Liver (tissue), 9 donors: ENCODE results near the gene PLIN3. TPM values are rescaled to one million over a fixed set of nuclear protein-coding genes. Genes with fewer than 3 reads are reported as not detected.
"Not testable (repeated sequence)": the region's sequence is repeated elsewhere in the genome, so short reads cannot be mapped to it uniquely, and the experiment has no call there.

Experiments used
- DNase-seq: peaks from one replicate; pipeline ENCODE4 v3.0.0-alpha.2; 2017; ENCODE audit warnings: low spot score
- H3K27ac ChIP-seq, 2 donors: one replicate each; pipeline ENCODE4 v1.7.0; 2013; ENCODE audit warnings: inconsistent platforms in 2 of 2, low read length in 2 of 2, control low read depth in 1 of 2, low read depth in 1 of 2, mild to moderate bottlenecking in 1 of 2
- H3K27me3 ChIP-seq, 4 donors: one replicate each; pipeline versions ENCODE4 v1.6.1 to v1.7.0; 2013; ENCODE audit warnings: low read length in 3 of 4, inconsistent platforms in 1 of 4, mild to moderate bottlenecking in 1 of 4, moderate library complexity in 1 of 4; ENCODE audit not compliant: control insufficient read depth in 4 of 4, insufficient read depth in 4 of 4
- H3K36me3 ChIP-seq, 4 donors: one replicate each; pipeline versions ENCODE4 v1.6.1 to v1.7.0; 2013; ENCODE audit warnings: low read length in 3 of 4, mild to moderate bottlenecking in 3 of 4, low read depth in 1 of 4, moderate library complexity in 1 of 4; ENCODE audit not compliant: control insufficient read depth in 4 of 4, insufficient read depth in 3 of 4
- H3K4me1 ChIP-seq, 4 donors: one replicate each; pipeline versions ENCODE4 v1.6.1 to v1.7.0; 2013; ENCODE audit warnings: low read length in 3 of 4, mild to moderate bottlenecking in 3 of 4, moderate library complexity in 1 of 4; ENCODE audit not compliant: control insufficient read depth in 4 of 4, insufficient read depth in 4 of 4
- H3K4me3 ChIP-seq, 3 donors: one replicate each; pipeline versions ENCODE4 v1.6.1 to v1.7.0; 2013; ENCODE audit warnings: low read length in 3 of 3, control low read depth in 1 of 3, low read depth in 1 of 3, mild to moderate bottlenecking in 1 of 3
- H3K9ac ChIP-seq, 2 donors: one replicate each; pipeline ENCODE4 v1.7.0; 2013; ENCODE audit warnings: low read length in 2 of 2, mild to moderate bottlenecking in 2 of 2, moderate library complexity in 2 of 2, control low read depth in 1 of 2, low read depth in 1 of 2
- H3K9me3 ChIP-seq, 4 donors: one replicate each; pipeline versions ENCODE4 v1.6.1 to v1.7.0; 2013; ENCODE audit warnings: low read length in 3 of 4; ENCODE audit not compliant: control insufficient read depth in 4 of 4
- CTCF ChIP-seq: fragments of 150-350 bp; IDR thresholded peaks from 2 replicates; pipeline ENCODE4 v1.5.1; 2017; ENCODE audit warnings: improper control_type of control experiment, low read depth, low read length; ENCODE audit not compliant: missing input control
- EGR1 ChIP-seq, 2 donors: IDR thresholded peaks; 2 replicates each; pipeline ENCODE4 v1.6.1; 2016 to 2018; ENCODE audit warnings: antibody characterized with exemption in 2 of 2, low read depth in 2 of 2
- FOXA1 ChIP-seq: IDR thresholded peaks from 2 replicates; pipeline ENCODE4 v1.6.1; 2016; ENCODE audit warnings: antibody characterized with exemption
- FOXA2 ChIP-seq: IDR thresholded peaks from 2 replicates; pipeline ENCODE4 v1.6.1; 2016; ENCODE audit warnings: antibody characterized with exemption
- GABPA ChIP-seq, 2 donors: IDR thresholded peaks in 1 of 2; conservative IDR thresholded peaks in 1 of 2; 2 replicates each; pipeline ENCODE4 v1.6.1; 2016; ENCODE audit warnings: antibody characterized with exemption in 2 of 2, mild to moderate bottlenecking in 1 of 2, moderate library complexity in 1 of 2
- HNF4A ChIP-seq, 2 donors: conservative IDR thresholded peaks; 2 replicates each; pipeline ENCODE4 v1.6.1; 2016; ENCODE audit warnings: antibody characterized with exemption in 2 of 2, mild to moderate bottlenecking in 2 of 2
- HNF4G ChIP-seq: IDR thresholded peaks from 2 replicates; pipeline ENCODE4 v1.6.1; 2016; ENCODE audit warnings: antibody characterized with exemption
- JUND ChIP-seq, 2 donors: IDR thresholded peaks; 2 replicates each; pipeline ENCODE4 v1.6.1; 2016; ENCODE audit warnings: antibody characterized with exemption in 2 of 2
- NR2F2 ChIP-seq: IDR thresholded peaks from 2 replicates; pipeline ENCODE4 v1.6.1; 2016; ENCODE audit warnings: antibody characterized with exemption
- RAD21 ChIP-seq, 2 donors: IDR thresholded peaks; 2 replicates each; pipeline ENCODE4 v1.6.1; 2016; ENCODE audit warnings: antibody characterized with exemption in 2 of 2, mild to moderate bottlenecking in 2 of 2
- RXRA ChIP-seq, 2 donors: IDR thresholded peaks; 2 replicates each; pipeline ENCODE4 v1.6.1; 2017 to 2018; ENCODE audit warnings: antibody characterized with exemption in 2 of 2, mild to moderate bottlenecking in 1 of 2
- SP1 ChIP-seq: IDR thresholded peaks from 2 replicates; pipeline ENCODE4 v1.6.1; 2018; ENCODE audit warnings: antibody characterized with exemption, mild to moderate bottlenecking
- TAF1 ChIP-seq: conservative IDR thresholded peaks from 2 replicates; pipeline ENCODE4 v1.6.1; 2016; ENCODE audit warnings: antibody characterized with exemption, mild to moderate bottlenecking
- YY1 ChIP-seq: IDR thresholded peaks from 2 replicates; pipeline ENCODE4 v1.6.1; 2016; ENCODE audit warnings: antibody characterized with exemption, mild to moderate bottlenecking
- WGBS: extraction: QIAGEN DNeasy Blood & Tissue Kit; methylation state at CpG from one replicate; pipeline ENCODE4 v1.1.7; 2013; 5-methylcytosine and 5-hydroxymethylcytosine counted together
- polyA plus RNA-seq, 2 donors: library from polyadenylated mRNA; stranded (reverse) in 1 of 2; unstranded in 1 of 2; fragments of 200-250 nt in 1 of 2; fragments of >200 nt in 1 of 2; fragmentation: Nextera tagmentation in 1 of 2; extraction: Ambion mirVana in 1 of 2; gene quantifications; one replicate each; pipeline versions ENCODE4 v1.2.1 to v1.2.3, GENCODE V29; 2013 to 2015
- total RNA-seq, 2 donors: library from RNA; depleted of rRNA; stranded (reverse); fragments of >200 nt; gene quantifications; one replicate each; pipeline ENCODE4 v1.2.3, GENCODE V29; 2014
- TF ChIP-seq, protein P1 (sequence below): IDR thresholded peaks from 2 replicates; pipeline ENCODE4 v1.6.1; 2016; ENCODE audit warnings: antibody characterized with exemption
- TF ChIP-seq, protein P2 (sequence below): IDR thresholded peaks from 2 replicates; pipeline ENCODE4 v1.6.1; 2016; ENCODE audit warnings: antibody characterized with exemption
- TF ChIP-seq, protein P3 (sequence below): IDR thresholded peaks from 2 replicates; pipeline ENCODE4 v1.6.1; 2016; ENCODE audit warnings: antibody characterized with exemption, mild to moderate bottlenecking
- TF ChIP-seq, protein P4 (sequence below): IDR thresholded peaks from 2 replicates; pipeline ENCODE4 v1.6.1; 2016; ENCODE audit warnings: antibody characterized with exemption
- donor health status: healthy.
- donor health status: healthy.
- donor health status: healthy.
- donor health status: healthy.
- donor health status: healthy.

Gene PLIN3
- total and polyA plus RNA-seq, 4 donors: 16.9 to 30.2 (median 20.7) TPM

- H3K4me3 ChIP-seq, H3K9ac ChIP-seq, H3K4me1 ChIP-seq, DNase-seq, H3K9me3 ChIP-seq, H3K27me3 ChIP-seq: not testable (repeated sequence)
- Histone ChIP-seq H3K27ac (peak overlapping the region in 1 of 2 donors; percentile 25), H3K36me3 (peaks cover 2 to 12% (median 3%) of the 10 kb centered on the region in 4 donors)
- WGBS: 96% methylated on average over 7 of the region's 7 CpGs
Measured at GRCh38 chr19:4822354-4822753, 45.1 kb downstream of the PLIN3 start.

DNA sequence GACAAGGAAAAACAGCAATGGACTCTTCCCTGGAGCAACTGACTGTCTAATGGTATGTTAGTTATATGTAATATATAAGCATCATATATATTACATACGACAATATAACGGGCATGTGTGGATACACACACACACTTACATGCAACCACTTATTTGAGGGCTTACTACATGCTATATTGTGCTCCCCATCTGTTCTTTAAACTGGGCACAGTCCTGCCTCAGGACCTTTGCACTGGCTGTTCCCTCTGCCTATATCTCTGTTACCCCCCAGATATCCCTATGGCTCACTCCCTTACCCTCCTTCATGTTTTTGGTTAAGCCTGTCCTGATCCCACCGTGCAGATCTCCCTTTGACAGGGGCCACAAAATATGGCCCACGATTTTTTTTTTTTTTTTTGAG, 46.2 kb downstream of the PLIN3 start:
- H3K27ac ChIP-seq: no peak overlapping the region

More for the DNA sequence above, 46.2 kb downstream of the PLIN3 start:
- Histone ChIP-seq H3K27me3 (no peaks in the 10 kb centered on the region), H3K36me3 (peaks cover 3 to 17% (median 5%) of the 10 kb centered on the region in 4 donors), H3K9me3 (no peaks in the 10 kb centered on the region), H3K9ac (no peak overlapping the region), H3K4me3 (no peak overlapping the region), H3K4me1 (peaks cover 0 to 7% (median 2%) of the 10 kb centered on the region in 4 donors)
- no peak for TF ChIP-seq HNF4G
- TF ChIP-seq GABPA (IDR thresholded peaks at IDR 0.05 in 1 of 2, conservative IDR thresholded peaks at IDR 0.05 in 1 of 2): no peak
- no peak for TF ChIP-seq RXRA (IDR thresholded peaks at IDR 0.05)
- TF ChIP-seq JUND (IDR thresholded peaks at IDR 0.05): no peak
- no peak for TF ChIP-seq NR2F2
- no peak for TF ChIP-seq FOXA2
- no peak for TF ChIP-seq SP1
- TF ChIP-seq EGR1 (IDR thresholded peaks at IDR 0.05; ENCODE audit: low read depth in 2 of 2): no peak
- TF ChIP-seq, protein P1, sequence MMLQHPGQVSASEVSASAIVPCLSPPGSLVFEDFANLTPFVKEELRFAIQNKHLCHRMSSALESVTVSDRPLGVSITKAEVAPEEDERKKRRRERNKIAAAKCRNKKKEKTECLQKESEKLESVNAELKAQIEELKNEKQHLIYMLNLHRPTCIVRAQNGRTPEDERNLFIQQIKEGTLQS: no peak
- TF ChIP-seq, protein P2, sequence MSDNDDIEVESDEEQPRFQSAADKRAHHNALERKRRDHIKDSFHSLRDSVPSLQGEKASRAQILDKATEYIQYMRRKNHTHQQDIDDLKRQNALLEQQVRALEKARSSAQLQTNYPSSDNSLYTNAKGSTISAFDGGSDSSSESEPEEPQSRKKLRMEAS: no peak
- TF ChIP-seq YY1: no peak
- no peak for TF ChIP-seq TAF1
- no peak for TF ChIP-seq HNF4A (conservative IDR thresholded peaks at IDR 0.05)
- TF ChIP-seq, protein P3, sequence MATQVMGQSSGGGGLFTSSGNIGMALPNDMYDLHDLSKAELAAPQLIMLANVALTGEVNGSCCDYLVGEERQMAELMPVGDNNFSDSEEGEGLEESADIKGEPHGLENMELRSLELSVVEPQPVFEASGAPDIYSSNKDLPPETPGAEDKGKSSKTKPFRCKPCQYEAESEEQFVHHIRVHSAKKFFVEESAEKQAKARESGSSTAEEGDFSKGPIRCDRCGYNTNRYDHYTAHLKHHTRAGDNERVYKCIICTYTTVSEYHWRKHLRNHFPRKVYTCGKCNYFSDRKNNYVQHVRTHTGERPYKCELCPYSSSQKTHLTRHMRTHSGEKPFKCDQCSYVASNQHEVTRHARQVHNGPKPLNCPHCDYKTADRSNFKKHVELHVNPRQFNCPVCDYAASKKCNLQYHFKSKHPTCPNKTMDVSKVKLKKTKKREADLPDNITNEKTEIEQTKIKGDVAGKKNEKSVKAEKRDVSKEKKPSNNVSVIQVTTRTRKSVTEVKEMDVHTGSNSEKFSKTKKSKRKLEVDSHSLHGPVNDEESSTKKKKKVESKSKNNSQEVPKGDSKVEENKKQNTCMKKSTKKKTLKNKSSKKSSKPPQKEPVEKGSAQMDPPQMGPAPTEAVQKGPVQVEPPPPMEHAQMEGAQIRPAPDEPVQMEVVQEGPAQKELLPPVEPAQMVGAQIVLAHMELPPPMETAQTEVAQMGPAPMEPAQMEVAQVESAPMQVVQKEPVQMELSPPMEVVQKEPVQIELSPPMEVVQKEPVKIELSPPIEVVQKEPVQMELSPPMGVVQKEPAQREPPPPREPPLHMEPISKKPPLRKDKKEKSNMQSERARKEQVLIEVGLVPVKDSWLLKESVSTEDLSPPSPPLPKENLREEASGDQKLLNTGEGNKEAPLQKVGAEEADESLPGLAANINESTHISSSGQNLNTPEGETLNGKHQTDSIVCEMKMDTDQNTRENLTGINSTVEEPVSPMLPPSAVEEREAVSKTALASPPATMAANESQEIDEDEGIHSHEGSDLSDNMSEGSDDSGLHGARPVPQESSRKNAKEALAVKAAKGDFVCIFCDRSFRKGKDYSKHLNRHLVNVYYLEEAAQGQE: no peak
- TF ChIP-seq CTCF: no peak
- TF ChIP-seq RAD21 (IDR thresholded peaks at IDR 0.05): no peak
- TF ChIP-seq, protein P4, sequence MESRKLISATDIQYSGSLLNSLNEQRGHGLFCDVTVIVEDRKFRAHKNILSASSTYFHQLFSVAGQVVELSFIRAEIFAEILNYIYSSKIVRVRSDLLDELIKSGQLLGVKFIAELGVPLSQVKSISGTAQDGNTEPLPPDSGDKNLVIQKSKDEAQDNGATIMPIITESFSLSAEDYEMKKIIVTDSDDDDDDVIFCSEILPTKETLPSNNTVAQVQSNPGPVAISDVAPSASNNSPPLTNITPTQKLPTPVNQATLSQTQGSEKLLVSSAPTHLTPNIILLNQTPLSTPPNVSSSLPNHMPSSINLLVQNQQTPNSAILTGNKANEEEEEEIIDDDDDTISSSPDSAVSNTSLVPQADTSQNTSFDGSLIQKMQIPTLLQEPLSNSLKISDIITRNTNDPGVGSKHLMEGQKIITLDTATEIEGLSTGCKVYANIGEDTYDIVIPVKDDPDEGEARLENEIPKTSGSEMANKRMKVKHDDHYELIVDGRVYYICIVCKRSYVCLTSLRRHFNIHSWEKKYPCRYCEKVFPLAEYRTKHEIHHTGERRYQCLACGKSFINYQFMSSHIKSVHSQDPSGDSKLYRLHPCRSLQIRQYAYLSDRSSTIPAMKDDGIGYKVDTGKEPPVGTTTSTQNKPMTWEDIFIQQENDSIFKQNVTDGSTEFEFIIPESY: no peak
- no peak for TF ChIP-seq FOXA1
- WGBS: 68% methylated on average over 4 of the region's 4 CpGs
- no peak for DNase-seq
